HG02885 (cell line): ENCODE results near the gene EMC1.
"Not testable (repeated sequence)": the region's sequence is repeated elsewhere in the genome, so short reads cannot be mapped to it uniquely, and the experiment has no call there.

Experiments used
- ATAC-seq: cut with Tn5 transposase; IDR thresholded peaks from one replicate; pipeline ENCODE4 v1.9.1; 2021; ENCODE audit warnings: mild to moderate bottlenecking; ENCODE audit not compliant: unreplicated experiment, poor library complexity

The EMC1 gene

GRCh38 chr1:19220080-19220846, 31.1 kb downstream of the EMC1 start:
- no peak for ATAC-seq

- ATAC-seq = no peak
Observed at GRCh38 chr1:19219451-19219850, 31.9 kb downstream of the EMC1 start.

DNA sequence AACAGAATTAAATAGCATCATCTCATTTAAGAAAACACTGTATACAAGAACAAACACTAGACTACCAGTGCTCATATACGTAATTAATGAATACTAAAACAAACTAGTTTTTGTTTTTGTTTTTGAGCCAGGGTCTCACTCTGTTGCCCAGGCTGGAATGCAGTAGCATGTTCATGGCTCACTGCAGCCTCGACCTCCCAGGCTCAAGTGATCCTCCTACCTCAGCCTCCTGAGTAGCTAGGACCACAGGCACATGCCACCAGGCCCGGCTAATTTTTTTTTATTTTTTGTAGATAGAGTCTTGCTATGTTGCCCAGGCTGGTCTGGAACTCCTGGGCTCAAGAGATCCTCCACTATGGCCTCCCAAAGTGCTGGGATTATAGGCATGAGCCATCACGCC, 34.7 kb downstream of the EMC1 start:
- not testable (repeated sequence) for ATAC-seq

DNA sequence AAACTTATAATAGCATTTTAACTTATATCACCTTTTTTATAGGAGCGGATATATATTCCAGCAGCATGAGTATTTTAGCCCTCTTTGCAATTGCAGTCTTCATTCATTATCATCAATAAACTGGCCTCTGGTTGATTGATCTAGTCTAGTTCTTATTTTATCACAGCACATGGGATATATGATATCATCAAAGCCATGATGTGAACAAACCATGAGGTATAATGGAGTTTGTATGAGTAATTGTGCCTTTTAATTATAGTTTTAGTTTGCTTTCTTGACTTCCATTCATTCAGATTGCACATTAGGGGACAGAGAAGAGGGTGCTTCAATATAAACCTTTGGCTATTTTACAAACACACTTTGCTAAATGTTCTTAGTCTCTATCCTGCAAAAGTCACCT, 37.7 kb downstream of the EMC1 start:
- no peak for ATAC-seq

DNA sequence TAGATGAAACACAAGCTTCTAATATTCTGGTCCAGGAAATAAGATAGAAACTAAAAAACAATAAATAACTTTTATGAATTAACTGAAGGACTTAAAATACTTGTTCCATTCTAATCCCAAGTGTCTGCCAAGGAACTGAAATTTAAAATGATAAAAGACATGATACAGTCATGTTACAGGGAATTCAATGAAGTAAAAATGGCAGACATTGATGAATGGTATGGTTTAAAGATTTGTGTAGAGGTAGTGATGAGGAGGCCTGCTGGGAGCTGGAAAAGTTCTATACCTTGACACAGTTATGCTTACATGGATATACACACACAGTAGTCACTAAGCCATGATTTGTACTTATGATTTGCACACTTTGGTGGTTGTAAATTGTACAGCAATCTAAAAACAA, 39.2 kb downstream of the EMC1 start:
- ATAC-seq = no peak

DNA sequence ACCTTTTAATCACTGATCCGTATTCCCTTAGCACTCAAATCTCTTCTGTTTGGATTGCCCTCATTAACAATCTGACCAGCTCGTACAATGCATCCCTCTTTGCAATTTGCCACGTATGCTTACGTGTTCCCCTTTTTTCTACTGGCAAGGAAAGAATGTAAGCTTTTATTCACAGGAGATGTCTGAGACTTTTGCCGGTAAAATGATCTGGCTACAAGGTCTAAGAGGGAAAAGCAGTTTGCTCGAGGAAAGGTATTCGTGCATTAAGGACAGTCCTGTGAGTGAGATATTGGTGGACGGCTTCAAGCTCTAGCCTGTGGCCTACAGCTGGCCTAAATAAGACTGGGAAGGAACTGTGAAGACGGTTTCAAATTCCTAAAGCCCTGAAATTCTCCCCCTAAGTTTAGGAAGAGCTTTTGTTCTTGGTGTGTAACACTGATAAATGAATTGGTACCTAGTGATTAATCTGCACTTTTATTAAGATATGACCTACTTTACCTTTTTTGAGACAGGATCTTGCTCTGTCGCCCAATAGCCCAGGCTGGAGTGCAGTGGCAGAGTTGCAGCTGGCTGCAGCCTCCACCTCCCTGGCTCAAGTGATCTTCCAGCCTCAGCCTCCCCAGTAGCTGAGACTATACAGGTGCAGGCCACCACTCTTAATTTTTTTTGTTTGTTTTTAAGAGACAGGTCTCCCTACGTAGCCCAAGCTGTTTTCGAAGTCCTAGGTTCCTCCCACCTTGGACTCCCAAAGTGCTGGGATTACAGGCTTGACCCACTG, 40.4 kb downstream of the EMC1 start:
- no peak for ATAC-seq

DNA sequence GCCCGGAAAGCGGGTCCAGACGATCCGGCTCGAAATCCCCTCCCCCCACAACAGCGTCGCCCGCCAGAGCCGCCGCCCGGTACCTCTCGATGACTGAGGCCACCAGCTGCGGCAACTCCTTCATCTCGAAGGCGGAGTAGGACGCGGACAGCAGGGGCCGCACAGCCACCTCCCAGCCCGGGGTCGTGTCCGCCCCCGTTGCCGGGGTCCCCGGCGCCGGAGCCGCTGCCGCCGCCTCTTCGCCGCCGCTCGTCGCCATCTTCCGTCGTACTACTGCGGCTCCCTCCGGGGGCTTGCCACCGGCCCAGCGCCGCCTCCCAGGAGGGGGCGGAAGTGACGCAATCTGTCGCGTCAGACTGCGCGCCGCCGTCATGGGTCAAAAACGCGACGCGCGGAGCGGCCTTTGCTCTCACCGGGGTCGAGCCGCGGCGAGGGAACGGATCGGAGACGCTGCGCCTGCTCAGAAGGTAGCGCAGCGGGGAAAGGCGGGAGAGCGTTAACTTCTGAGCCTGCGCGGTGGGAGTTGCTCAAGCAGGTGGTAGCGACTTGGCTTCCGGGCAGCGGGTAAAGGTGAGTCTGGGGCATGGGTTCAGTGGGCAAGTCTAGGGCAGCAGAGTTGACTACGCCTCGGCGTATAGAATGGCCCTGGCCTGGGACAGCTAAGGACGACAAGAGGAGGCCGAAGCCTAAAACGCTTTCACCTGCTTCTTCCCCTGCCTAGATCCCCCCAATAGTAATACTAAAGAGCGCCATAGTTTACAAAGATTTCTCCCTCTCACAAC, 41.1 kb downstream of the EMC1 start, which contains the start of gene UBR4:
Gene UBR4 (minus strand): TSS at position 277 of the 782 bp plus-strand sequence. CDS start 18 bp downstream, at position 259.
- ATAC-seq = peak; percentile 86

DNA sequence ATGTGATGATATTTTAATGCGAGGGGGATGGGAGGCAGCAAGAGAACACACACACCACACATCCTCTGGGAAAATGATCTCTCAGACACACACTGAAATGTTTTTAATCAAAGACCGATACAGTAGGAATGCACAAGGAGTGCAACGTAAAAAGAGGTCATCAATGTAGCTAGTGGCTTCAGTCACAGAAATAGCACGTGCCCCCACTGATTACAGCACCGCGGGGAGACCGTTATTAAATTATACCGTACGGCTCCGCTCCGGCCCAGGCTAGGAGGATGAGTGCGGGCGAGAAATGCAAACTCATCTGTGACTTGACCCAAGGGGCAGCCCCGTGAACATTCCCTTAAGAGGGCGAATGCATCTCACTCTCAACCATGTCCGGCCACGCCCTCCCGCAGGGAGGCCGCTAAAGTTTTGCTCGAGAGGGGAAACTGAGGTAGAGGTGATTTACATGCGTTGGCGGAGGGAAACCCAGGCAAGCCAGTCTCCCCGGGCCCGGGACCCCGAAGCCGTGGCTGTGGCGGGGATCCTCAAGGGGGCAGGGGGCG, 41.8 kb downstream of the EMC1 start:
- ATAC-seq = peak; percentile 47

- ATAC-seq = no peak
Observed at GRCh38 chr1:19208710-19209438, 42.5 kb downstream of the EMC1 start.

DNA sequence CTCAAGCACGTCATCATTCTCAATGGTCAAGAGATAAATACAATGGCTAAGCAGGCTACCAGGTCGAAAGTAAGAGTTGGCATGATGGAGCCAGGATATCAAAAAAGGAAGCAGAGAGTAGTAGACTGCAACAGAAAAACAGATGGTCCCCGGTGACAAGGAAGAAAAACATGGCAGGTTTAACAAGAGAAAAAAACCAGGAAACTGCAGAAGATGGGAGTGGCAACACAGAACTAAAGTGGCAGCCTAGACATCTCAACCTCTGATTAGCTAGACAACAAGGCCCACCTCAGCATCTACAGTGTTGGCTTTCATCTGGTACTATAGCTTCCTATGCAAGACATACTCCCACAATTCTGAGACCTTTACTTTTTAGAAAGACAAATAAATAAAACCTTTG, 44.4 kb downstream of the EMC1 start:
- ATAC-seq = no peak

- ATAC-seq = no peak
Observed at GRCh38 chr1:19205845-19206244, 45.5 kb downstream of the EMC1 start.

DNA sequence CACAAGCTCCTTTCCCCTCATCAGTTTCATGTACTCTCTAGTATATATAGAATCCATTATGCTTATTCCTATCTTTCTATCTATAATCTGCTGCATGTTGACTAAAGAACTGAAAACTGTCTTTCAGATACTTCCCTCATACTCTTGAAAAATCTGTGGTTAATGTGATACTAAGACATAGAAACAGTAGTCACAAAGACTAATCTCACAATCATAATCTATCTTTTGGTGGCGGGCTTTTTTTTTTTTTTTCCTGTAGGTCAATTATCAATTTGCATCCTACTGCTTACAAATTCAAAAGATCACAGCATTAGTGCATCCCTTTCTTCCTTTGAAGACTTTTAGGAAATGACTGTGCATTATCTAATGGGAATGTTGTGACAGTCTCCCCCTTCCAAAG, 45.9 kb downstream of the EMC1 start:
- ATAC-seq = no peak

- no peak for ATAC-seq
Observed at GRCh38 chr1:19204446-19205266, 46.7 kb downstream of the EMC1 start.

GRCh38 chr1:19203440-19203839, 47.9 kb downstream of the EMC1 start:
- ATAC-seq = no peak

DNA sequence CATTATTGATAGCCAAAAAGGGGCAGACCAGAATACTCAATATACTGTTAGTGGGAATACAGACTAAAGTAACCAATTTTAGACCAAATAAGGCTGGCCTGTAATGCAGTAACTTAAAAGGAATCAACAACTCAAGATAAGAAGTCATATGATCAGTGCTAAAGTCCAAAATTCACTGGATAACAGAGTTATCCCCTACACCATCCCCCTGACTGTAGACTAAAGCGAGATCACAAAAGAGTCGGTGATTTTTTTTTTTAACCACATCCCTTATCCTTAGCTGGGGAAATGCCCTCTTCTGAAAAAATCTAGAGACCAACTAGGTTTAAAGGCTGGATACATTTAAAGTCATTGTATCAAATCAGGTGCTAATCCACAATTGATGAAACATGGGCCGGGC, 48.9 kb downstream of the EMC1 start:
- no peak for ATAC-seq

DNA sequence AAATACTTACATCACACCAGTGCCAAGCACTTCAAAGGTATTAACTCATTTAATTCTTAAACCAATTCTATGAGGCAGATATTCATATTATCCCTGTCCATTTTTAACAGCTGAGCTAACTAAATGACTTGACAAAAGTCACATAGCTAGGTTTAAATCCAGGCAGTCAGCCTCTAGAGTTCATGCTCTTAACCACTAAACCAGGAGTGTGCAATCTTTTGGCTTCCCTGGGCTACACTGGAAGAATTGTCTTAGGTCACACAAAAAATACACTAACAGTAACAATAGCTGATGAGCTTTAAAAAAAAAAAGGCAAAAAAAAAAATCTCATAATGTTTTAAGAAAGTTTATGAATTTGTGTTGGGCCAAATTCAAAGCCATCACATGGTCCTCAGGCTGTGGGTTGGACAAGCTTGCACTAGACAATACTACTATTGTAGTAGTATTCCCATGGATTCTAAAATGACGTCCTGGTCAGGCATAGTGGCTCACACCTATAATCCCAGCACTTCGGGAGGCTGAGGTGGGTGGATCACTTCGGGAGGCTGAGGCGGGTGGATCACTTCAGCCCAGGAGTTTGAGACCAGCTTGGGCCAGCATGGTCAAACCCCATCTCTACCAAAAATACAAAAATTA, 51.2 kb downstream of the EMC1 start:
- no peak for ATAC-seq

GRCh38 chr1:19199329-19199968, 51.9 kb downstream of the EMC1 start:
- ATAC-seq = no peak

DNA sequence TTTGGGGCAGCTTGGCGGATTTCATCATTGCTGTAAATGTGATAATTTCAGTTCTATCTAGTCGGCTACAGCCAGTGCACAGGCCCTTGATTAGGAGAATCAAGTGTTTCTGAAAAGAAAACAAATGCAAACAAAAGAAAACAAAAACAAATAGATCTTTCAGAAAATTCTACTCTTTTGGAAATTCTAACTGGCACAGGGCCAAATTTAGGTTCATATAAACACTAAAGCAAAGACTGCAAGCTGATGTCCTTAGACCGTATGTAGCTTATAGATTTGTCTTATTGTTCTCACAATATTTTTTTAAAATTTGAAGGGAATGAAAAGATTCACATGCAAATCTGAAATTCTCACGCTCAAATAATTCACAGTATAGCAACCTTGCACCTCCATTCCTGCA, 52.5 kb downstream of the EMC1 start:
- ATAC-seq = no peak
